Lower lobe of right lung (tissue), 2 donors: ENCODE results near the gene DNAJC1. TPM values are rescaled to one million over a fixed set of nuclear protein-coding genes. Genes with fewer than 3 reads are reported as not detected.
"Not testable (repeated sequence)": the region's sequence is repeated elsewhere in the genome, so short reads cannot be mapped to it uniquely, and the experiment has no call there.

Experiments
- ATAC-seq, 2 donors: fragments of 200-7000 bp; cut with Tn5 transposase; one replicate each; pipeline ENCODE4 v1.9.1; 2020 to 2022; ENCODE audit warnings: mild to moderate bottlenecking in 2 of 2, moderate library complexity in 2 of 2
- DNase-seq: peaks from one replicate; pipeline ENCODE4 v3.0.0-alpha.2; 2020
- H3K27ac ChIP-seq: fragments of 200-600 bp; one replicate; pipeline ENCODE4 v1.8.0; 2022
- H3K27me3 ChIP-seq: fragments of 200-600 bp; one replicate; pipeline ENCODE4 v1.8.0; 2022; ENCODE audit warnings: low read depth
- H3K36me3 ChIP-seq: fragments of 200-600 bp; one replicate; pipeline ENCODE4 v1.8.0; 2022; ENCODE audit warnings: mild to moderate bottlenecking
- H3K4me1 ChIP-seq: fragments of 200-600 bp; one replicate; pipeline ENCODE4 v1.8.0; 2022
- H3K4me3 ChIP-seq: fragments of 200-600 bp; one replicate; pipeline ENCODE4 v1.8.0; 2022; ENCODE audit warnings: mild to moderate bottlenecking
- H3K9me3 ChIP-seq: fragments of 200-600 bp; one replicate; pipeline ENCODE4 v1.8.0; 2022
- CTCF ChIP-seq: fragments of 200-600 bp; IDR thresholded peaks from one replicate; pipeline ENCODE4 v1.8.0; 2022; ENCODE audit warnings: antibody characterized with exemption, mild to moderate bottlenecking
- intact Hi-C: fragments of 100-400 bp; cut with DNase I; formaldehyde crosslinking; loops from one replicate; pipeline ENCODE4 v1.11.0; 2022
- total RNA-seq: library from RNA; stranded (reverse); fragmentation: NEBNext Ultra II Directional; extraction: Animal tissue kit (Norgen Biotek cat#: 25700); gene quantifications from one replicate; pipeline ENCODE4 v1.2.1, GENCODE V29; 2021
- donor health status: DM: no; HTN: yes; CAD: no; lungs with severe emphysema.

Gene DNAJC1
- total RNA-seq, 1 donor from 2014 or later, result 32.5 TPM

- no peak overlapping the region for H3K4me3 ChIP-seq
- H3K27ac ChIP-seq, result no peak overlapping the region
- no peaks in the 10 kb centered on the region for H3K36me3 ChIP-seq
- no peaks in the 10 kb centered on the region for H3K4me1 ChIP-seq
- H3K9me3 ChIP-seq, result no peaks in the 10 kb centered on the region
- intact Hi-C loops, result no loop called here
- ATAC-seq (no peak), DNase-seq (no peak)
- no peak for TF ChIP-seq CTCF
- H3K27me3 ChIP-seq, result no peaks in the 10 kb centered on the region
Observed at GRCh38 chr10:21860718-21861117, 142.8 kb downstream of the DNAJC1 start.

GRCh38 chr10:21858455-21858854 is 145.1 kb downstream of the DNAJC1 start:
- H3K27me3 ChIP-seq, result no peaks in the 10 kb centered on the region
- intact Hi-C loops, result no loop called here
- no peak for TF ChIP-seq CTCF
- H3K4me1 ChIP-seq, result no peaks in the 10 kb centered on the region
- no peaks in the 10 kb centered on the region for H3K9me3 ChIP-seq
- H3K4me3 ChIP-seq, result no peak overlapping the region
- H3K36me3 ChIP-seq, result no peaks in the 10 kb centered on the region
- DNase-seq (no peak), ATAC-seq (no peak)
- H3K27ac ChIP-seq, result no peak overlapping the region

- no peaks in the 10 kb centered on the region for H3K36me3 ChIP-seq
- intact Hi-C loops, result no loop called here
- no peak for TF ChIP-seq CTCF
- no peak for ATAC-seq
- H3K4me1 ChIP-seq, result no peaks in the 10 kb centered on the region
- no peak for DNase-seq
- H3K27ac ChIP-seq, result no peak overlapping the region
- H3K27me3 ChIP-seq, result no peaks in the 10 kb centered on the region
- peaks cover 26% of the 10 kb centered on the region for H3K9me3 ChIP-seq
- no peak overlapping the region for H3K4me3 ChIP-seq
Observed at GRCh38 chr10:21849607-21850006, 153.9 kb downstream of the DNAJC1 start.

- DNase-seq, result no peak
- Histone ChIP-seq H3K27ac (no peak overlapping the region), H3K27me3 (no peaks in the 10 kb centered on the region), H3K4me1 (no peaks in the 10 kb centered on the region), H3K9me3 (peaks cover 4% of the 10 kb centered on the region), H3K36me3 (no peaks in the 10 kb centered on the region), H3K4me3 (no peak overlapping the region)
- TF ChIP-seq CTCF, result no peak
- intact Hi-C loops, result no loop called here
- no peak for ATAC-seq
Observed at GRCh38 chr10:21843645-21844044, 159.9 kb downstream of the DNAJC1 start.

- H3K27ac ChIP-seq, ATAC-seq, H3K4me1 ChIP-seq, H3K36me3 ChIP-seq, H3K4me3 ChIP-seq, H3K27me3 ChIP-seq, H3K9me3 ChIP-seq, intact Hi-C loops, DNase-seq: not testable (repeated sequence)
Observed at GRCh38 chr10:21841273-21841672, 162.3 kb downstream of the DNAJC1 start.

GRCh38 chr10:21837487-21837886 is 166.0 kb downstream of the DNAJC1 start:
- H3K4me3 ChIP-seq, H3K27me3 ChIP-seq, H3K4me1 ChIP-seq, ATAC-seq, H3K36me3 ChIP-seq, H3K27ac ChIP-seq, intact Hi-C loops, DNase-seq: not testable (repeated sequence)
- peaks cover 30% of the 10 kb centered on the region for H3K9me3 ChIP-seq

- H3K9me3 ChIP-seq, result peaks cover 43% of the 10 kb centered on the region
- H3K27ac ChIP-seq, H3K4me3 ChIP-seq, H3K4me1 ChIP-seq, H3K27me3 ChIP-seq, DNase-seq, ATAC-seq, intact Hi-C loops, H3K36me3 ChIP-seq: not testable (repeated sequence)
Observed at GRCh38 chr10:21834574-21834973, 169.0 kb downstream of the DNAJC1 start.
